ENCODE measurements around the gene DNAH7.

Gene DNAH7

DNA sequence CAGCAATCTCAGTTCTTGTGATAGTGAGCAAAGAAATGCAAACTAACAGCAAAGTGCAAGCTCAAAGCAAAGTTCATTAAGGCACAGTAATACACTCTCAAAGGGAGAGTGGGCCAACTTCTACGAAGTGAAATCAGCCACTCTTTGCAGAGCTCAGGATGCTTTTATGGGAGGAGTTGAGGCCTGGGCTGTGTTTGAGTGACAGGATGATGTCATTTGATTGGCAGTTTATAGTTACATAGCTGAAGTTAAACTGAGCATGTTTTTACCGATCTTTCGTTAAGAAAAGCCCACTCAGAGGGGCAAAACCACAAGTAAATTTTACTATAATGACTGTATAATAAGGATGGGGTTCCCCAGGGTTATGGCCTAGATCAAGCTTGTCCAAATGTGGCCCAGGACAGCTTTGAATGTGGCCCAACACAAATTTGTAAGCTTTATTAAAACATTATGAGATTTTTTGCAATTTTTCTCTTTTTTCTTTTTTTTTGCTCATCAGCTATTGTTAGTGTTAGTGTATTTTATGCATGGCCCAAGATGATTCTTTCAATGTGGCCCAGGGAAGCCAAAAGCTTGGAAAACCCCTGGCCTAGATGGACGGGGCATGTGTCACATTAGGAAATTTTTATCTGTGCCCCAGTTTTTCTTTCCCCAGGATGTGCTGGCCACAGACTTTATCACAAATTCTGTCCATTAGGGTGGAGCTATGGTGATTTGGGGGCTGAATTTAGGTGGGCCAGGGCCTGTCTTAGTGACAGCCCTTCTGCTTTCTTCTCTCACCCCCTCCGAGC lies 8.3 kb upstream of the DNAH7 start:
- no peak for DNase-seq

DNA sequence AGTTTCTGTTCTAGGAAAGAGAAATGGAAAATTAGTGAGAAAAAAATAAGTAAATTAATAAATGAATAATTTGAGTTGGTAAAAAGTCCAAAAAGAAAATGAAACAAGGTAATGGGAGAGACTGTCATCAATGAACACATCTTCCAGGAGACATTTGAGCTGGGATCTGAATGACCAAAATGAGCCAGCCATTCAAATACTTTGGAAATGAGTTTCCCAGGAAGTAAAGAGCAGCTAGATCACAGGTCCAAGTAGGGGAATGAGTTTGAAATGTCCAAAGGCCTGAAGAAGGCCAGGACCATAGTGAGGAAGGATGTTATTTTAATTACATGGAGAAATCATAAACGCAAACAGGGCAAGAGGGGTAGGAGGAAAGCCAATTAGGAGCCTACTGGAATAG lies 6.6 kb upstream of the DNAH7 start:
- DNase-seq, result no peak

GRCh38 chr2:196074631-196075030 lies 6.0 kb upstream of the DNAH7 start:
- DNase-seq, result no peak

- DNase-seq, result no peak
These were observed 4.9 kb upstream of the DNAH7 start for GRCh38 chr2:196073521-196073920.

DNA sequence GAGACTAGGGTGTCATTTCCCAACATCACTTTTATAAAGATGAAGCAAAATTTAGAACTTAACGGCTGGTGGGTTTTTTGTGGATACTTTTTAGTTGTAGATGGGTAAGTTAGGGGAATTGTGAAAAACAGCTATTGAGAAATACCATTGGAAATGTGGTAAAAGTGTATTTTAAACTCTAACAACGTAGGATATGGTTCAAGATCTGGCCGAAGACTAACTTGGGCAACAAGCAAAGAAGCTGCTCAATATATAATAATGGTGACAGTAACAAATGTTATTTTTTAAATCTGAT lies 1.6 kb downstream of the DNAH7 start:
- DNase-seq, result no peak

DNA sequence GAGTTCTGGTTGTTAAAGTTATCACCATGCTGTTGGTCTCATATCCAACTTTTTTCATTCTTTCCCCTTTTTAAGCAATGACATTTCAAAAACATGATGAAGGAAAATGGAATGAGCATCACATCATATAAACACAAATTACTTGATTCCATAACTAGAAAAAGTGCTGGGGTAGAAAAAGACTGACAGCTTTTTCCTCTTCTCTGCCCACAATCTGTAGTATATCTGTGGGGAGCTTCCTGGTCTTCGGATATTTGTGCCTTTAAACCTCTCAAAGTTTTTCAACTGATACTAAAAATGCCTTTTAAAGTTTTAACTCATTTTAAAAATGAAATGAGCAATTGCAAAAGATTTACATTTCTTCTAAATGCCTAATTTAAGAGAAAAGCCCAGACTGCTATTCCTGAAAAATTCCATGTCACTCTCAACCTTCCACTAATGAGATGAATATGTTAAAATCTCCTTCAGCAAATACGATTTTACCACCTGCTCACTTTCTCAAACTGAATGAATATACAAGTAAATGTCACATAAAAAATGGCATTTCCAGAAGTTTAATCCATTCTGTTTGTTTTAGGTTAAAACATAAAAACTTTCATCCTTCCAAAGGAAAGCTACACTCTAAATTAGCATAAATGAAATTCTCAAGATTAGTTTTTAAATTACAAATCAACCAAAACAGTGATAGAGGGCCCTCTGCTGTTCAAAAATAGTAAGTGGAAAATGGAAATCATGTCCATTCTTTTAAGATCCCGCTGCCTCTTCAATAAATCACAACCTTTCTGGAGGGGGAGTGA lies 2.1 kb downstream of the DNAH7 start:
- DNase-seq, result no peak

- no peak for DNase-seq
These were observed 4.9 kb downstream of the DNAH7 start for GRCh38 chr2:196063773-196064172.

DNA sequence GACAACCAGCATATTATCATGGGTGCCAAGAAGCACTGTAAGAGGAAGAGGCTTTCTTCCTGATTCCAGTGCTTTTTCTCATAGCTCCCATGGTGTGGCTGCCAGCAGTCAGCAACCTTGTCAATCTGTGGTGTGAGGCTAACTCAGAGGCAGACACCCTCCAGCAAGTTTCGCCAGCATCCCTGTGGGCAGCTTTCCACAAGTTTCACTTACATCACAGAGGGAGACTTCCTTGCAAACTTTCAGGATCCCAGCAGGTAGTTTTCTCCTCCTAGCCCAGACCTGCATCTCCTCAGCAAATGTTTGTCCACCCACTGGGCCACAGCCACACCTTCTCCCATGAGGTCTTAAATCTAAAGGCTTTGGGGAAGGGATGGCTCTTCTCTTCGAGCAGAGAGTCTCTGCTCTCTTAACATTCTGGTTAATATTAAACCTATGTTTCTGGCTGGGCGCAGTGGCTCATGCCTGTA lies 9.1 kb downstream of the DNAH7 start:
- DNase-seq, result no peak

GRCh38 chr2:196054631-196055030 lies 14.0 kb downstream of the DNAH7 start:
- DNase-seq, result no peak

GRCh38 chr2:196046123-196046917 lies 22.3 kb downstream of the DNAH7 start:
- no peak for DNase-seq

- no peak for DNase-seq
These were observed 26.9 kb downstream of the DNAH7 start for GRCh38 chr2:196041786-196042185.

DNA sequence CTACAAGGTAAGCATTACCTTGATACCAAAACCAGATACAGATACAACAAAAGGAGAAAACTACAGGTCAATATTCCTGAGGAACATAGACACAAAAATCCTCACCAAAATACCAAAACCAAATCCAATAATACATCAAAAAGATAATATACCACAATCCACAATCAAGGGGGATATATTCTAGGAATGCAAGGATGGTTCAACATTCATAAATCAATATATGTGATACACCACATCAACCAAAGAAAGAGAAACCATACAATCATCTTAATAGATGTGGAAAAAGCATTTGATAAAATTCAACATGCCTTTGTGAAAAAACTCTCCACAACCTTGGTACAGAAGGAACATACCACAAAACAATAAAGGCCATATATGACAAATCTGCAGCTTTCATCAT lies 28.4 kb downstream of the DNAH7 start:
- no peak for DNase-seq

GRCh38 chr2:196036442-196036841 lies 32.2 kb downstream of the DNAH7 start:
- no peak for DNase-seq

DNA sequence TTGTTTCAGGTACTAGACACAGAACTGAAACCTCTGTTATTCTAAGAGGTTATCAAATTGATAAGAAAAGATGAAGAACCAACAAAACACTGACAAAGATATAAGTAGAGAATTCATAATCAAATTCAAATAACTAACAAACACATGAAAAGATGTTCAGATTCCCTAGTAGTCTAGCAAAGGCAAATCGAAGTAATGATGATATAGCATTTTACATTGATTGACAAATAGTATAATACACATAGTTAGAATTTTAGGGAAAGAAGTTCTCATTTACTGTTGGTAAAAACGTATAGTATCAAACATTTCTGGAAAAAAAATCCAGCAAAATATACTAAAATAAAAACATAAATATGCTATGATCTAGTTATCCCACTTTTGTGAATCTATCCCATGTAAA lies 50.6 kb downstream of the DNAH7 start:
- DNase-seq, result no peak

- no peak for DNase-seq
These were observed 56.3 kb downstream of the DNAH7 start for GRCh38 chr2:196012314-196012713.

DNA sequence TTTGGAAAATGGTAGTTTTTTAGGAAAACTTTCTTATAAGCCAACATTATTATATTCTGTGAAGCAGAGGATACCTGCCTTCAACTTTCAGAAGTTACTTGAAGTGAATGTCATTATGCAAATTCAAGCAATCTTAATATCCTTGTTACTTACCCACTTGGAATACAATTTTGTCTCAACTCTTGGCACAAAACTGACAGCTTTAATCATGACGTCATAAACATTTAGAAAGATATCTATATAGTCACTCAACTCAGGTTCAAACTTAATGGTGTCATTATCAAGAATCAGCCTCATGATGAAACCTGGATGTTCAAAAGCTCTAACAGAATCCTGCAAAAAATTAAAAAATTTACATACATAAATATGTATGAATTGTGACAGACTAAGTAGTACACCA lies 68.1 kb downstream of the DNAH7 start:
- DNase-seq, result no peak

DNA sequence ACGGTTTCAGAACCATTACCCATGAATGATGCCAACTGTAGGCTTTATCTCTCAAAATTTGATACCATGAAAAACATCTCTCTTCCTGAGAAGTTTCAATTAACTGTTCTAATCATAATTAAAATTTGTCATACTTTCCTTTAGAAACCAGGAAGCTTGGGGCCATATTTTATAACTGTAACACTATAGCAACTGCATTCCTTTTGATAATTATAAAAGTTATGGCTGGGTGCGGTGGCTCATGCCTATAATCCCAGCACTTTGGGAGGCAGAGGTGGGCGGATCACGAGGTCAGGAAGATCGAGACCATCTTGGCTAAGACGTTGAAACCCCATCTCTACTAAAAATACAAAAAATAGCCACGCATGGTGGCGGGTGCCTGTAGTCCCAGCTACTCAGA lies 70.6 kb downstream of the DNAH7 start:
- no peak for DNase-seq

DNA sequence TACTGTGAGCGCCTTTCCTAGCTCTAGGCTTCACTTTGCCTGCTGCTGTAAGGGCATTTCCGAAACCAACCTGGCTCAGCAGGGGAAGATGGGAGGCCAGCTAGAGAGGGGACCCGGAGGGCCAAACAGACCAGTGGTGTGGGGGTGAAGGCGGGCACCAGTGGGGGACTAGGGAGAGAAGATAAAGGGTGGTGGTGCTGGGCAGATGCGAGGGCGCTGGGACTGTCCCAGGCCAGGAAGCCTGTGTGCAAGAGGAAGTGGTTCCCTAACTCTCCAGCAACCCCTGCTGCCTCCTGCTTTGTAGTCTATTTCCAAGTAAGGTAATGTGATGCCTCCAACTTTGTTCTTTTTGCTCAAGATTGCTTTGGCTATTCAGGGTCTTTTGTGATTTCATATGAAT lies 73.1 kb downstream of the DNAH7 start:
- DNase-seq, result no peak

GRCh38 chr2:195993623-195994022 lies 75.0 kb downstream of the DNAH7 start:
- DNase-seq, result no peak

- DNase-seq, result no peak
These were observed 82.9 kb downstream of the DNAH7 start for GRCh38 chr2:195985741-195986140.

DNA sequence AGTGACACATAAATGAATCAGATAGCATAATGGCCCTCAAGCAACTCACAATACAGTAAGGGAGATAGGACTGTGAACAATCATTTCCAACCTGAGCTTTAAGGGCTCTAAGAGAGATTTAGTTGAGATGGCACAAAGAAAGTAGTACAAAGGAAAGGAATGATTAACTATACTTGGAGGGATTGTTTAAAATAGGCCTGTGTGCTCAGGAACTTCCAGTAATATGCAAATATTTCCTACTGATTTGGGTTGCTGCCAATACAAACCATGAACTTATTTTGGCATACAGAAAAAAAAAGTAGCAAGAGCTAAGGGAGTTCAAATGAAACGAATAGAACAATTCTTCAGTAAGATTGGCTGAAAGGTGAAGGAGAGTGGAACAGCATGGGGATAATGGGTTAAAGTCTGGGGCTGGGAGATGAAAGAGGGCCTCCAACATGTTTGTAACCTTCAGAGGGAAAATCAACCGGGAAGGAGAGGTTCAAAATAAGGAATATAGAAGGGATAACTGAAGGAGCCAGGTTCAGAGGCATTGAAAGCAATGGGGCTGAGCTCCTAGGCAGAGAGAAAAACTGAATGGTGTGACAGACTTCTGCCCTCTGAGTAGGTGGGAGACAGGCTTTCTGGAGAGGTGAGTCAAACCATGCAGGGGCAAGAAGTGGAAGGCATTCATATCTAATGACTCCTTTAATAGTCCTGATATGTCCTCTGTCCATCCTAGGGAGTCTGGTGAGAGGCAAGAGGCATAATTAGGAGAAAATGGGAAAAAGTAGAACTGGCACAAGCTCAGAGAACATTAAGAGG lies 83.5 kb downstream of the DNAH7 start:
- DNase-seq, result no peak

GRCh38 chr2:195967336-195967735 lies 101.3 kb downstream of the DNAH7 start:
- DNase-seq, result no peak

- no peak for DNase-seq
These were observed 106.8 kb downstream of the DNAH7 start for GRCh38 chr2:195961873-195962272.

Measured in GOT3 (cell line).